Activated CD8-positive, alpha-beta T cell treated with anti-CD3 and anti-CD28 coated beads for 36 hours (primary cell): ENCODE measurements around the gene IGLL1. TPM values are rescaled to one million over a fixed set of nuclear protein-coding genes. Genes with fewer than 3 reads are reported as not detected.
"Not testable (repeated sequence)": the region's sequence is repeated elsewhere in the genome, so short reads cannot be mapped to it uniquely, and the experiment has no call there.

ENCODE experiments used
- ATAC-seq: fragments of 200-7000 bp; cut with Tn5 transposase; one replicate; pipeline ENCODE4 v1.10.0; 2021; ENCODE audit warnings: mild to moderate bottlenecking, moderate library complexity
- CTCF ChIA-PET: fragments of 350-600 bp; sonication (Branson Sonifier 250); formaldehyde crosslinking; loops from one replicate; lab custom pipeline; 2021; ENCODE audit warnings: antibody characterized with exemption; lab: Charles Lee
- POLR2A ChIA-PET: fragments of 350-600 bp; sonication (Branson Sonifier 250); formaldehyde crosslinking; loops from one replicate; lab custom pipeline; 2021; ENCODE audit warnings: antibody characterized with exemption; lab: Charles Lee
- DNase-seq: peaks from one replicate; pipeline ENCODE4 v3.0.0-alpha.2; 2020
- H3K27ac Mint-ChIP-seq: one replicate; pipeline ENCODE4 v1.8.0; 2021; ENCODE audit warnings: mild to moderate bottlenecking, mixed read lengths
- H3K27me3 Mint-ChIP-seq: one replicate; pipeline ENCODE4 v1.8.0; 2021; ENCODE audit warnings: mixed read lengths
- H3K36me3 Mint-ChIP-seq: one replicate; pipeline ENCODE4 v1.8.0; 2021; ENCODE audit warnings: low read depth, mixed read lengths
- H3K4me1 Mint-ChIP-seq: one replicate; pipeline ENCODE4 v1.8.0; 2021; ENCODE audit warnings: low read depth, mixed read lengths
- H3K4me3 Mint-ChIP-seq: one replicate; pipeline ENCODE4 v1.8.0; 2021; ENCODE audit warnings: mild to moderate bottlenecking, moderate library complexity, mixed read lengths
- H3K9me3 Mint-ChIP-seq: one replicate; pipeline ENCODE4 v1.8.0; 2021; ENCODE audit warnings: mixed read lengths
- intact Hi-C: fragments of 100-400 bp; cut with micrococcal nuclease; formaldehyde crosslinking; loops from one replicate; pipeline ENCODE4 v1.10.0; 2022
- total RNA-seq, 2 experiments: library from RNA; stranded (reverse); gene quantifications; one replicate each; pipeline ENCODE4 v1.2.3, GENCODE V29; 2021
- TF ChIP-seq, protein P1 (sequence below): fragments of 200-600 bp; IDR thresholded peaks from one replicate; pipeline ENCODE4 v1.8.0; 2022; ENCODE audit warnings: antibody characterized with exemption, mild to moderate bottlenecking

Gene IGLL1
- total RNA-seq, 2 experiments from 2014 or later, result not detected

DNA sequence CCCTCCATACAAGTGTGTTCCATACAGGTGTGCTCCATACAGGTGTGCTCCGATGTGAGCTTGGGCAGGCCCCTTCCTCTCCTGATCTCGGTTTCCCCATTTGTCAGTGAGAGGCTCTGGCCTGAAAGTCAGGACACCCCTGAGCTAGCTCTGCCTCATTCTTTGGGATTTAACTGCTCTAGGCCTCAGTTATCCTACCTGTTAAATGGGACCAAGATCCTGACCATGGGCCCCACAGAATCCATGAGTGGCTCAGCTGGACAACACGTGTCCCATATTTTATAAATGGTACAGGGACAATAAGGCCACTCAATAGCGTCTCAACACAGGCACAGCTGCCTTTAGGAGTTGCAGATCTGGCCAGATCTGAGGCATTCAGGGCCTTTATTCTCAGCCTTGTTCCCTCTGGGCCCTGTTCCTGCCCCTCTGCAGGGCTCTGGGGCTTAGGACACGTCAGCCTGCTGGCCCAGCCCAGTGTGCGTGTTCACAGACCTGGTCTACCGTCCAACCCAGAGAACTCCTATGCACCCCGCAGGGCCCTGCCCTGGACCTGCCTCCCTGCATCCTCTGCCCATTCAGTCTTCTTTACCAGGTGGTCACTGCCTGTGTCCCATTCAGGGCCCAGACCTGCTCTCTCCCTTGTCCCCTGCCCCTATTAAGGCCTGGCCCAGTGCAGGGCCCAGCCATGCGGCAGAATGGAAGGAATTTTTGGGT lies 18.9 kb upstream of the IGLL1 start:
- H3K4me3 Mint-ChIP-seq, result no peak overlapping the region
- CTCF ChIA-PET, result interaction anchor here (1.3 kb wide), 1 partner anchor 7 kb away, joined by 3 read pairs; no protein-coding TSS in a partner anchor
- TF ChIP-seq, protein P1, sequence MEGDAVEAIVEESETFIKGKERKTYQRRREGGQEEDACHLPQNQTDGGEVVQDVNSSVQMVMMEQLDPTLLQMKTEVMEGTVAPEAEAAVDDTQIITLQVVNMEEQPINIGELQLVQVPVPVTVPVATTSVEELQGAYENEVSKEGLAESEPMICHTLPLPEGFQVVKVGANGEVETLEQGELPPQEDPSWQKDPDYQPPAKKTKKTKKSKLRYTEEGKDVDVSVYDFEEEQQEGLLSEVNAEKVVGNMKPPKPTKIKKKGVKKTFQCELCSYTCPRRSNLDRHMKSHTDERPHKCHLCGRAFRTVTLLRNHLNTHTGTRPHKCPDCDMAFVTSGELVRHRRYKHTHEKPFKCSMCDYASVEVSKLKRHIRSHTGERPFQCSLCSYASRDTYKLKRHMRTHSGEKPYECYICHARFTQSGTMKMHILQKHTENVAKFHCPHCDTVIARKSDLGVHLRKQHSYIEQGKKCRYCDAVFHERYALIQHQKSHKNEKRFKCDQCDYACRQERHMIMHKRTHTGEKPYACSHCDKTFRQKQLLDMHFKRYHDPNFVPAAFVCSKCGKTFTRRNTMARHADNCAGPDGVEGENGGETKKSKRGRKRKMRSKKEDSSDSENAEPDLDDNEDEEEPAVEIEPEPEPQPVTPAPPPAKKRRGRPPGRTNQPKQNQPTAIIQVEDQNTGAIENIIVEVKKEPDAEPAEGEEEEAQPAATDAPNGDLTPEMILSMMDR, result no peak

DNA sequence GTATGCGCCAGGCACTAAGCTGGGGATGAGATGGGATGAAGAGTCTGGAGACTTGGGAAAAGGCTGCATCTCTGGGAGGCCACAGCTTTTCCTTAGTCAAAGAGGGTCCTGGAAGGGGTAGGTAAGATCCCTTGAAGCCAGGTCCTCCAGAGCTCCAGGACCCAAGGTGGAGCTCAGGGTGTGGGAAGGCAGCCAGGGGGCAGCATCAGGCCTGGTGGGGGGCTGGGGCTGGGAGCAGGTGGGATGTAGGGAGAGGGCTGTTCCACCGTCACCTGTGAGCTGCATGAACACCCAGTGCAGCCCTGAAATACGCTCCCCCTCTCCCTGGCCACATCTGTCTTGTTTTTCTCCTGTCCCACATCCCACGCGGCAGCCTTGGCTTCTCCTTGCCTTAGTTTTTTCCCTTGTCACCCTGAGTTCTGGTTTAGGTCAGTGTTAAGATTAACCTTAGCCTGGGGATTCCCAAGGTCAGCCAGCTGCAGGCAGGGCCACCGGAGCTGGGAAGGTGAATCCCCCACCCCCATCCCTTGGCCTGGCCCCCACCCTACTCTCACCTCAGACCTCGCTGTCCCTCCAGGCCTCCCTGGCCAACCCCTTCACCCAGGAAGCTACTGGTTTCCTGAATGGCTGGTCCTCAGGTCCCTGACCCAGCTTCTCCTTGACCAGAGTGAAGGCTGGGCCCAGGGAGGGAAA lies 17.6 kb upstream of the IGLL1 start:
- H3K4me1 Mint-ChIP-seq, CTCF ChIA-PET, DNase-seq, H3K27me3 Mint-ChIP-seq, H3K36me3 Mint-ChIP-seq, ATAC-seq, H3K9me3 Mint-ChIP-seq, H3K4me3 Mint-ChIP-seq, H3K27ac Mint-ChIP-seq, intact Hi-C loops, POLR2A ChIA-PET: not testable (repeated sequence)

More for the DNA sequence above, 18.9 kb upstream of the IGLL1 start:
- Mint-ChIP-seq H3K4me1 (no peaks in the 10 kb centered on the region), H3K27me3 (no peaks in the 10 kb centered on the region), H3K27ac (no peak overlapping the region), H3K36me3 (no peaks in the 10 kb centered on the region), H3K9me3 (no peaks in the 10 kb centered on the region)
- ATAC-seq (no peak), DNase-seq (no peak)
- intact Hi-C loops, result no loop called here
- POLR2A ChIA-PET, result no interaction called here

DNA sequence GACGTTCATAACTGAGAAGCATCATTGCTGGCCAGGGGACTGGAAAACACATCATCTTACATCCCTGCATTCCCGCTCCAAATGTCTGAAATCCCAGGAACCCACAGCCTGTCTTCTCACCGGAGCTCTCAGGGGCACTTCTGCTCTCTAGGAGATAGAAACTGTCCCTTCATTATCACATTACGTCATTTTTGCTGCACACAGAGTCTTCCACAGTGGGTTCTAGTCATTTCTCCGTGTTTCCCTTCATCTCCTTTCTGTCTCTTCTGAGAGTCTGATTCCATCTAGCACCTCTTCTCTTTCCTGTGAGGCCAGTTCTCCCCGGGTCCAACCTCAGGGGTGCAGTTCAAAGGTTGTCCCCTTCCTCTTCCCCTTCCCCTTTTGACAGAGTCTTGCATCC lies 15.8 kb upstream of the IGLL1 start:
- H3K9me3 Mint-ChIP-seq, POLR2A ChIA-PET, intact Hi-C loops, H3K27ac Mint-ChIP-seq, H3K4me3 Mint-ChIP-seq, H3K27me3 Mint-ChIP-seq, H3K4me1 Mint-ChIP-seq, ATAC-seq, H3K36me3 Mint-ChIP-seq, CTCF ChIA-PET, DNase-seq: not testable (repeated sequence)

DNA sequence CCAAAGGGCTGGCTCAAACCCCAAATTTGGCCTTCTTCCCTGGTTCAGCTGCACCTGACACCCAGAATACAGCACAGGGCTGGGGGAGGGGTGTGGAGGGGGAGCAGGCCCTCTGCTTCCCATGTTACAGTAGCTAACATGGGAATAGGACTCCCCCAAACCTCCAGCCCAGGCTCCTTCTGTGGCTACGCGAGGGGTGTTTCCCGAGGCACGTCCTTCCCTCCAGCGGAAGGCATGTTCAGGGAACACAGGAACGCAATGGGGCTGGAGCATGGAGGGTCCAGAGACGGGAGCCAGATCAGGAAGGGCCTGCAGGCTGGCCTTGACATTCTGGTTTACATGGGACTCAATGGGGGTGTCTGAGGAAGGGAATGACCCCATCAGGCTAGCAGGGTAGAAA lies 11.8 kb upstream of the IGLL1 start:
- POLR2A ChIA-PET, result no interaction called here

DNA sequence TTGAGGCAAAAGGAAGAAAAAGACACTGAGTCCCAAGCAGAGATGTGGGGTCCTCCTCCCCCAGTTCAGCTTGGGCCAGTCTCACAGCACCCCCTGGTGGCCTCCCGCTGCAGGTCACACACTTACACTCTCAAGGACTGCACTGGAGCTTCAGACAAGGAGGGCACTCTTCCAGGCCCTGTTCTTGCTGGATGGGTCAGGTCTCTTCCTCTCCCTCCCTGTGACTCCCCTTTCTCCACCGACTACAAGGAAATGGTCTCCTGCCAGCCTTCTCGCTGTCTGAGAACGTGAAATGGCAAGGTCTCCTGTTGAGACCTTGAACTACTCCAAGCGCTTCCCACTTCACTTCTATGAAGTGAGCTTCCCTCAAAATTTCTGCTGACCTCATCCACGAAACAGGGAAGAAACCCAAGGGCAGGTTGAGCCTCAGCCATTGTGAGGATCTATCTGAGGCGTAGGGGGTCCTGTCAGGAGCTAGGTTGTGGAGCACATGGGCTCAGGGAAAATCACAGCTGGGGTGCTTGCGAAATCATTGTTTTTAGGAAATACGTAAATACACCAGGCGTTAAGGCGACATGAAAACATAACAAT lies 11.2 kb upstream of the IGLL1 start:
- peak; percentile 84 for ATAC-seq
- CTCF ChIA-PET, result interaction anchor here (0.6 to 2.5 kb wide), 24 partner anchors 9 to 431 kb away, joined by 3 to 17 read pairs (median 3); partner anchors contain the start of genes IGLL1 and SLC2A11
- DNase-seq, result peak; percentile 82
- Mint-ChIP-seq H3K4me1 (no peaks in the 10 kb centered on the region), H3K27ac (no peak overlapping the region), H3K4me3 (no peak overlapping the region), H3K36me3 (no peaks in the 10 kb centered on the region), H3K9me3 (no peaks in the 10 kb centered on the region), H3K27me3 (no peaks in the 10 kb centered on the region)
- intact Hi-C loops, result loop anchor here (5.0 kb wide), 1 partner anchor 49 kb away; no protein-coding TSS in a partner anchor
- POLR2A ChIA-PET, result no interaction called here
- TF ChIP-seq, protein P1, result peak; percentile 90

More for the DNA sequence above, 11.8 kb upstream of the IGLL1 start:
- H3K4me1 Mint-ChIP-seq, result no peaks in the 10 kb centered on the region
- intact Hi-C loops, result loop anchor here (5.0 kb wide), 1 partner anchor 50 kb away; no protein-coding TSS in a partner anchor
- no peak overlapping the region for H3K4me3 Mint-ChIP-seq
- H3K27ac Mint-ChIP-seq, result no peak overlapping the region
- CTCF ChIA-PET, result interaction anchor here (0.7 to 2.5 kb wide), 21 partner anchors 8 to 418 kb away, joined by 3 to 17 read pairs (median 3); partner anchors contain the start of genes IGLL1 and SLC2A11
- DNase-seq, result no peak
- H3K27me3 Mint-ChIP-seq, result no peaks in the 10 kb centered on the region
- no peaks in the 10 kb centered on the region for H3K9me3 Mint-ChIP-seq
- H3K36me3 Mint-ChIP-seq, result no peaks in the 10 kb centered on the region
- ATAC-seq, result no peak
- TF ChIP-seq, protein P1, result no peak
